Transverse colon (tissue), 4 donors: Measurements from ENCODE around the gene LHX3. TPM values are rescaled to one million over a fixed set of nuclear protein-coding genes. Genes with fewer than 3 reads are reported as not detected.

Experiments
- DNase-seq: peaks from one replicate; pipeline ENCODE4 v3.0.0-alpha.2; 2019
- H3K27ac ChIP-seq, 4 donors: fragments of 200-600 bp; sonication (generic); 2 replicates each; pipeline ENCODE4 v1.5.1; 2016 to 2018; ENCODE audit warnings: inconsistent platforms in 4 of 4
- H3K27me3 ChIP-seq: fragments of 200-600 bp; sonication (generic); 2 replicates; pipeline ENCODE4 v1.5.1; 2017; ENCODE audit warnings: inconsistent platforms
- H3K36me3 ChIP-seq, 4 donors: fragments of 200-600 bp; sonication (generic); 2 replicates each; pipeline ENCODE4 v1.5.1; 2017 to 2019; ENCODE audit warnings: inconsistent platforms in 4 of 4
- H3K4me1 ChIP-seq, 4 donors: fragments of 200-600 bp; sonication (generic); 2 replicates each; pipeline ENCODE4 v1.5.1; 2017 to 2020; ENCODE audit warnings: inconsistent platforms in 4 of 4
- H3K4me3 ChIP-seq, 4 donors: fragments of 200-600 bp; sonication (generic); 1 replicate in 1 of 4; 2 replicates in 3 of 4; pipeline versions ENCODE4 v1.5.1 to v1.6.1; 2017 to 2019; ENCODE audit warnings: inconsistent platforms in 4 of 4
- H3K9me3 ChIP-seq, 2 donors: fragments of 200-600 bp; sonication (generic); 2 replicates each; pipeline ENCODE4 v1.5.1; 2017 to 2019; ENCODE audit warnings: inconsistent platforms in 2 of 2
- EP300 ChIP-seq: sonication (generic); formaldehyde crosslinking; IDR thresholded peaks from one replicate; pipeline ENCODE4 v1.6.1; 2017; ENCODE audit warnings: antibody characterized with exemption, low read depth
- POLR2A ChIP-seq: fragments of 450-650 bp; IDR thresholded peaks from one replicate; pipeline ENCODE4 v1.6.1; 2016; ENCODE audit warnings: antibody characterized with exemption, mild to moderate bottlenecking, moderate library complexity
- POLR2AphosphoS5 ChIP-seq, 3 donors: sonication (generic); formaldehyde crosslinking; IDR thresholded peaks; one replicate each; pipeline ENCODE4 v1.6.1; 2016; ENCODE audit warnings: antibody characterized with exemption in 3 of 3
- WGBS, 2 donors: methylation state at CpG; one replicate each; pipeline ENCODE4 v1.1.5; 2018; ENCODE audit warnings: low coverage in 1 of 2; 5-methylcytosine and 5-hydroxymethylcytosine counted together
- in situ Hi-C, 4 donors: fragments of 200-750 bp; cut with MboI; loops; one replicate each; pipeline versions ENCODE4 v1.15.0 to v1.15.1; 2017; ENCODE audit warnings: low sequenced_read_pairs in 3 of 4, low pct_ligation_motif_present in 1 of 4, low pct_unique_long_range_greater_than_20kb in 1 of 4
- intact Hi-C: fragments of 100-400 bp; cut with DNase I; formaldehyde crosslinking; loops from one replicate; pipeline ENCODE4 v1.15.1; 2023; ENCODE audit warnings: low total_unique reads
- total RNA-seq, 4 donors: library from RNA; depleted of rRNA; stranded (reverse); fragments of >200 nt; gene quantifications; one replicate each; pipeline ENCODE4 v1.1.0, GENCODE V29; 2016
- TF ChIP-seq, protein P1 (sequence below), 5 experiments: fragments of 200-600 bp in 3 of 5; fragments of 450-650 bp in 2 of 5; sonication (generic) in 3 of 5; IDR thresholded peaks; 1 replicate in 2 of 5; 2 replicates in 3 of 5; pipeline ENCODE4 v1.5.1; 2016 to 2017; ENCODE audit warnings: antibody characterized with exemption in 5 of 5, inconsistent platforms in 3 of 5, mild to moderate bottlenecking in 2 of 5, moderate library complexity in 1 of 5

The LHX3 gene
- total RNA-seq, 4 donors from 2014 or later, result not detected

DNA sequence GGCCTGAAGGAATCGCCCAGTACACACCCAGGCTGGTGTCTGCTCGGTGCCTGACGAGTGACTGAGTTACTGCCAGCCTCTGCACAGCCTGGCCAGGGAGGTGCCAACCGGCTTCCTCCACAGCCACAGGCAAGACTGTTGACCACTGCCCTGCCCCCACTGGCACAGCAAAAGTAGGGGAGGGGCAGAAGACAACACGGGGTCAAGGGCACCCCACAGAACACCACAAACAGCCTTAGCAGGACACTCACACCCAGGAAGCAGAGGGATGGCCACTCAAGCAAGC is 722 bp upstream of the LHX3 start:
- intact Hi-C loops (no loop called here), in situ Hi-C loops (no loop called here)
- DNase-seq, result no peak
- H3K9me3 ChIP-seq, result no peaks in the 10 kb centered on the region
- H3K4me3 ChIP-seq, result no peak overlapping the region
- no peaks in the 10 kb centered on the region for H3K36me3 ChIP-seq
- peaks cover 50% of the 10 kb centered on the region for H3K27me3 ChIP-seq
- TF ChIP-seq, protein P1, sequence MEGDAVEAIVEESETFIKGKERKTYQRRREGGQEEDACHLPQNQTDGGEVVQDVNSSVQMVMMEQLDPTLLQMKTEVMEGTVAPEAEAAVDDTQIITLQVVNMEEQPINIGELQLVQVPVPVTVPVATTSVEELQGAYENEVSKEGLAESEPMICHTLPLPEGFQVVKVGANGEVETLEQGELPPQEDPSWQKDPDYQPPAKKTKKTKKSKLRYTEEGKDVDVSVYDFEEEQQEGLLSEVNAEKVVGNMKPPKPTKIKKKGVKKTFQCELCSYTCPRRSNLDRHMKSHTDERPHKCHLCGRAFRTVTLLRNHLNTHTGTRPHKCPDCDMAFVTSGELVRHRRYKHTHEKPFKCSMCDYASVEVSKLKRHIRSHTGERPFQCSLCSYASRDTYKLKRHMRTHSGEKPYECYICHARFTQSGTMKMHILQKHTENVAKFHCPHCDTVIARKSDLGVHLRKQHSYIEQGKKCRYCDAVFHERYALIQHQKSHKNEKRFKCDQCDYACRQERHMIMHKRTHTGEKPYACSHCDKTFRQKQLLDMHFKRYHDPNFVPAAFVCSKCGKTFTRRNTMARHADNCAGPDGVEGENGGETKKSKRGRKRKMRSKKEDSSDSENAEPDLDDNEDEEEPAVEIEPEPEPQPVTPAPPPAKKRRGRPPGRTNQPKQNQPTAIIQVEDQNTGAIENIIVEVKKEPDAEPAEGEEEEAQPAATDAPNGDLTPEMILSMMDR (IDR thresholded peaks at IDR 0.05), result no peak
- TF ChIP-seq POLR2AphosphoS5 (IDR thresholded peaks at IDR 0.05) (no peak), POLR2A (no peak), EP300 (no peak)
- peaks cover 0 to 4% (median 0%) of the 10 kb centered on the region in 4 donors for H3K4me1 ChIP-seq
- 96% methylated on average over 4 of the region's 5 CpGs; no CpG with 5 or more reads in 1 of the 2 donors for WGBS, 2 donors
- H3K27ac ChIP-seq, result no peak overlapping the region

DNA sequence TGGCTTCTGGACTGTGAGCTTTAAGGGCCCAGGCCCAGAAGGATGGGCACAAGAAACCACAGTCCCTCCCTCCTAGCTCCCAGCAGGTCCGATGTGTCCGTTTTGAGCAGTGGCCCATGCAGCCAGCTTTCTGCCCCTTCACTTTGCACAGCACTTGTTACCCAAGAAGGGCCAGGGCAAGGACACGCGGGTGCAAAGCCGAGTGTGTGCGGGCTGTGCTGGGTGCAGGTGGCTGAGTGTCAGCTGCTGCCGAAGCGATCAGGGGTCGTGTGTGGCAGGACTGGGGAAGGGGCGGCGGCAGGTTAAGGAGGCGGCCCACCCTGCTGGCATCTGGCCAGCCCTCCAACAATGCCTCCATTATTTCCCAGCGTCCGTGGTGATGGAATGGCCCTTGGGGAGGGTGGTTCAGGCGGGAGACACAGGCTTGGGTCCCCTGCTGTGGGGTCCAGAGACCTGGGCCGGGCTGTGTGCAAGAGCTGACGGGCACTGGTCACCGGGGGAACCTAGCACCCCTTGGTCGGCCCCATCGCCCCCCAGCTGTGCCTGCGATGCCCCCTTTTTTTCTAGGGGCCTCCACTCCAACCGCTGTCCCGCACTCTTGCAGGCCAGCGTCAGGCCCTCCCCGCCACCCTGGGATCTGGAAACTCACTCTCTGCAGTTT is 653 bp downstream of the LHX3 start:
- TF ChIP-seq POLR2AphosphoS5 (IDR thresholded peaks at IDR 0.05), result no peak
- TF ChIP-seq, protein P1 (IDR thresholded peaks at IDR 0.05), result no peak
- TF ChIP-seq POLR2A, result no peak
- TF ChIP-seq EP300, result no peak
- H3K27ac ChIP-seq, result no peak overlapping the region
- WGBS, 2 donors, result 55 to 73% methylated on average over 3 to 25 of the region's 25 CpGs
- H3K9me3 ChIP-seq, result no peaks in the 10 kb centered on the region
- no peaks in the 10 kb centered on the region for H3K36me3 ChIP-seq
- DNase-seq, result no peak
- H3K27me3 ChIP-seq, result peaks cover 64% of the 10 kb centered on the region
- H3K4me1 ChIP-seq, result peaks cover 0 to 4% (median 0%) of the 10 kb centered on the region in 4 donors
- in situ Hi-C loops, result no loop called here
- no peak overlapping the region for H3K4me3 ChIP-seq
- intact Hi-C loops, result no loop called here

DNA sequence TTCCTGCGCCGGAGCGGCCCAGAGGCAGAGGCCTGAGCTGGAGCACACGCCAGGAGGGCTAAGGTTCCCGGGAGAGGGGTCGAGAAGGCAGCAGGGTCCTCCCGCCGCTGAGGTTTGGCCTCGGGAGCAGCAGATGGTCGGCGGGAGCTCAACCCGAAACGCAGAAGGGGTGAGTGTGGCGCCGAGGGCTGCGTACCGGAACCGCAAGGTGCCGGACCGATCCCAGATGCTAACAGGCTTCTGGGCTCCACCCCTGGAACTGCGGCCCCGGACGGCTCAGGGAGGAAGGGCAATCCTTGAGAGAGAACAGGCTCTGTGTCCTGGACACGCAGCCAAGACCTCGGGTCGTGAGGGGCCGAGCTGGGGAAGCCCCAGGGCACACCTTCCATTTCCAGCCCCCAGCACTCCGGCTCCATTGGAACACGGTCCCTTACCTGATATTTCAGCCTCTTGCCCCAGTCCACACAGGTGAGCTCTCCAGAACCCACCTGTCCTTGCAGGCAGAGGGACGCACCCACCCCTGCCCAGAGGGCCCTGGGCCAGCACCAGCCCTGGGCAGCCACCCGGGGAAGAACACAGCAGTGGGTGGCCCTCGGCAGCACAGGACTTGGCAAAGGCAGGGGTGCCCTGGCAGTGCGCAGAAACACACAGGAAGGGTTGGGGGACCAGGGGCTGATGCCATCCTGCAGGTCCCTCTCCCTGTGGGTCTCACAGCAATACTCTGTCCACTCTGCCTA is 1.4 kb downstream of the LHX3 start:
- Histone ChIP-seq H3K36me3 (no peaks in the 10 kb centered on the region), H3K4me3 (no peak overlapping the region), H3K27ac (no peak overlapping the region), H3K9me3 (no peaks in the 10 kb centered on the region), H3K27me3 (peaks cover 71% of the 10 kb centered on the region), H3K4me1 (peaks cover 0 to 4% (median 0%) of the 10 kb centered on the region in 4 donors)
- DNase-seq, result no peak
- 28 to 100% methylated on average over 1 to 33 of the region's 33 CpGs for WGBS, 2 donors
- TF ChIP-seq EP300 (no peak), POLR2AphosphoS5 (IDR thresholded peaks at IDR 0.05) (no peak), POLR2A (no peak)
- TF ChIP-seq, protein P1 (IDR thresholded peaks at IDR 0.05), result no peak
- in situ Hi-C loops (no loop called here), intact Hi-C loops (no loop called here)

DNA sequence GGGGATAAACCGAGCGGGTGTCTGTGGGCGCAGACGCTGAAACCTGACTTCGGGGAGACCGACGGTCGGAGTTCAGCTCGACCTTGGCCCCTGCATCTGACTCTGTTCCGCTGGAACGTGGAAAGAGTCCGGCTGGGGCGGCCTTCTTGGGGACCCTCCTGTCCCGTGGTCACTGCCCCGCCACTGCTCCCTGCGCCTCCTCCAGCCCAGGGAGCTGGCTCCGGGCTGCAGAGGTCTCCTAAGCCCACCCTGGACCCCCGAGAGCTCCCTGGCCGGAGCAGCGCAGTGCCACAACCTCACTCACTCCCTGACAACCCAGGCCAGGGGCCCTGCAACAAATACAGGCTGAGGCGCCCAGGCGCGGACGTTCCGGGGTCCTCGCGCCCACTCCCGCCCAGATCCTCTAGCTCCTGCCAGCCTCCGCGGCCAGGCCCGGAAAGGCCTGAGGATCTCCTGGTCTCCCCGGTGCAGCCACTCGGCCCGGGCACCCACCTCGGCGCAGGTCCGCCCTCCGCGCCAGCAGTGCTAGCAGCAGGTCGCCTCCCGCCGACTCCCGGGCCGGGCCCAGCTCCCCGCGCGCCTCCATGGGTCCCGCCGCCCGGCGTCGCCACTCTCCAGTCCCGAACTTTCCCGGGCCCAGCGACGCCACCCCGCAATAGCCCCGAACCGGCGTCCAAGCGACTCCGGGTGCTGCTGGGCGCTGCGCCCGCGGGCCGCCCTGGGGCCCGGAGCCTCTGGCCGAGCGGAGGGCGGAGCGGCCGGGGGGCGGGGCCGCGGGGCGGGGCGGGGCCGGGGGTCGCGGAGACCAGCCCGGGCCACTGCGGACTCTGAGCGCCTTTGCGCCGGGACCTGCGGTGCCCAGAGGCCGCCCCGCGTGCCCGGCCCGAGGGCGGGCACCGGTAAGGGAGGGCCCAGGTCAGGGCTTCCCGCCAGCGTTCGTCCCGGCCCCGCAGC is 2.2 kb downstream of the LHX3 start:
- in situ Hi-C loops, result no loop called here
- intact Hi-C loops, result no loop called here
- Histone ChIP-seq H3K4me1 (peaks cover 0 to 4% (median 0%) of the 10 kb centered on the region in 4 donors), H3K36me3 (no peaks in the 10 kb centered on the region), H3K27ac (no peak overlapping the region), H3K4me3 (no peak overlapping the region), H3K9me3 (no peaks in the 10 kb centered on the region), H3K27me3 (peaks cover 80% of the 10 kb centered on the region)
- no peak for DNase-seq
- TF ChIP-seq EP300 (no peak), POLR2A (no peak), POLR2AphosphoS5 (IDR thresholded peaks at IDR 0.05) (no peak)
- TF ChIP-seq, protein P1 (IDR thresholded peaks at IDR 0.05), result no peak
- 41% methylated on average over 20 of the region's 99 CpGs; no CpG with 5 or more reads in 1 of the 2 donors for WGBS, 2 donors
